ENCODE data around the gene ITPRIP. TPM values are rescaled to one million over a fixed set of nuclear protein-coding genes. Genes with fewer than 3 reads are reported as not detected.
A peak's percentile ranks its signal among the peaks of the same experiment; 100 is the strongest.

Gene ITPRIP, protein sequence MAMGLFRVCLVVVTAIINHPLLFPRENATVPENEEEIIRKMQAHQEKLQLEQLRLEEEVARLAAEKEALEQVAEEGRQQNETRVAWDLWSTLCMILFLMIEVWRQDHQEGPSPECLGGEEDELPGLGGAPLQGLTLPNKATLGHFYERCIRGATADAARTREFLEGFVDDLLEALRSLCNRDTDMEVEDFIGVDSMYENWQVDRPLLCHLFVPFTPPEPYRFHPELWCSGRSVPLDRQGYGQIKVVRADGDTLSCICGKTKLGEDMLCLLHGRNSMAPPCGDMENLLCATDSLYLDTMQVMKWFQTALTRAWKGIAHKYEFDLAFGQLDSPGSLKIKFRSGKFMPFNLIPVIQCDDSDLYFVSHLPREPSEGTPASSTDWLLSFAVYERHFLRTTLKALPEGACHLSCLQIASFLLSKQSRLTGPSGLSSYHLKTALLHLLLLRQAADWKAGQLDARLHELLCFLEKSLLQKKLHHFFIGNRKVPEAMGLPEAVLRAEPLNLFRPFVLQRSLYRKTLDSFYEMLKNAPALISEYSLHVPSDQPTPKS
- 10 to 100 TPM; 18.1 to 31.5 (median 22.8) TPM for total RNA-seq

DNA sequence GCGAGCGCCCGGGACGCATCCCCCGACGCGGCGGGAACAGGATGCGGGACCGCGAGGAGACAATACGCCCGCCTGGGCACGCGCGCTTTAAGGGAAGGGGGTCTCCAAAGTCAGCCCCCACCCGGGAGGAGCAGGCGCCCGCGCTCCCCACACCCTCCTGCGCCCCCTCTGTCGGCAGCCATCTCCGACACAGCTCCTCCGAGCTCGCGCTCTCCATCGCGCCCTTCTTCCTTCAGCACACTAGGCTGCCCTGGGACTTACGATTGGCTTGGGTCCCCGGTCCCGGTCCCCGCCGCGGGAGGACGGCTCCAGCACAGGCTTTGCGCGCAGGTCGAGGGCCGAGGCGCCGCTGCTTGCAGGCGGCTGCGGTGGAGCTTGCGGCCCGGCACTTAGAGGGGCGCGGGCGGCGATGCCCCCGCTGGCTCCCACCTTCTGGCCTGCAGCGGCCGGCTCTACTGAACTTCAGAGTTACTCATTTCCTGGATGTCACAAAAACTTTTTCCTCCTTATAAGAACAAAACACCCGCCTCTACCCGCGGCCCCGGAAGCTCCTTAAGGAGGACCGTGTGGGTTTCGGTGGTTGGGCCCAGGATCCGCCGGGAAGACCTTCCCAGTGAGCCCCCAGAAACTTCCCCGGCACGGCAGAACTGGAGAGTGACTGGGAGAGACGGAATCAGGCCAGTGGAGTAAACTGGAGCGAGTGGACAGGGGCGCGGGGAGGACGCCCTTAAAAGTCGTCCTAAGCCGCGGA, at the start of gene ITPRIP:
ITPRIP (minus strand) TSS at position 481 of the 751 bp plus-strand sequence. CDS start 22,414 bp downstream, outside the sequence.
- TF ChIP-seq EP300 (IDR thresholded peaks at IDR 0.05) = no peak
- TF ChIP-seq, protein P1, sequence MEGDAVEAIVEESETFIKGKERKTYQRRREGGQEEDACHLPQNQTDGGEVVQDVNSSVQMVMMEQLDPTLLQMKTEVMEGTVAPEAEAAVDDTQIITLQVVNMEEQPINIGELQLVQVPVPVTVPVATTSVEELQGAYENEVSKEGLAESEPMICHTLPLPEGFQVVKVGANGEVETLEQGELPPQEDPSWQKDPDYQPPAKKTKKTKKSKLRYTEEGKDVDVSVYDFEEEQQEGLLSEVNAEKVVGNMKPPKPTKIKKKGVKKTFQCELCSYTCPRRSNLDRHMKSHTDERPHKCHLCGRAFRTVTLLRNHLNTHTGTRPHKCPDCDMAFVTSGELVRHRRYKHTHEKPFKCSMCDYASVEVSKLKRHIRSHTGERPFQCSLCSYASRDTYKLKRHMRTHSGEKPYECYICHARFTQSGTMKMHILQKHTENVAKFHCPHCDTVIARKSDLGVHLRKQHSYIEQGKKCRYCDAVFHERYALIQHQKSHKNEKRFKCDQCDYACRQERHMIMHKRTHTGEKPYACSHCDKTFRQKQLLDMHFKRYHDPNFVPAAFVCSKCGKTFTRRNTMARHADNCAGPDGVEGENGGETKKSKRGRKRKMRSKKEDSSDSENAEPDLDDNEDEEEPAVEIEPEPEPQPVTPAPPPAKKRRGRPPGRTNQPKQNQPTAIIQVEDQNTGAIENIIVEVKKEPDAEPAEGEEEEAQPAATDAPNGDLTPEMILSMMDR (IDR thresholded peaks at IDR 0.05) = peak in 3 of 4 experiments; percentile 21 to 55 (median 28)
- peak; percentile 93 to 97 for TF ChIP-seq POLR2A (IDR thresholded peaks at IDR 0.05)
- peak; percentile 95 for TF ChIP-seq POLR2AphosphoS5 (IDR thresholded peaks at IDR 0.05)
- Histone ChIP-seq H3K27me3 (no peaks in the 10 kb centered on the region), H3K4me1 (peaks cover 11 to 55% (median 33%) of the 10 kb centered on the region in 3 donors), H3K36me3 (peaks cover 0 to 8% of the 10 kb centered on the region in 2 donors), H3K27ac (peak within 1 kb of the TSS; percentile 97 to 100 (median 99)), H3K4me3 (peak within 1 kb of the TSS; percentile 89 to 95), H3K9me3 (no peaks in the 10 kb centered on the region)
- WGBS, 2 donors (ENCODE audit: low coverage in 1 of 2) = 0% methylated on average over 14 of the region's 70 CpGs; no CpG with 5 or more reads in 1 of the 2 donors
- ATAC-seq = peak; percentile 87

DNA sequence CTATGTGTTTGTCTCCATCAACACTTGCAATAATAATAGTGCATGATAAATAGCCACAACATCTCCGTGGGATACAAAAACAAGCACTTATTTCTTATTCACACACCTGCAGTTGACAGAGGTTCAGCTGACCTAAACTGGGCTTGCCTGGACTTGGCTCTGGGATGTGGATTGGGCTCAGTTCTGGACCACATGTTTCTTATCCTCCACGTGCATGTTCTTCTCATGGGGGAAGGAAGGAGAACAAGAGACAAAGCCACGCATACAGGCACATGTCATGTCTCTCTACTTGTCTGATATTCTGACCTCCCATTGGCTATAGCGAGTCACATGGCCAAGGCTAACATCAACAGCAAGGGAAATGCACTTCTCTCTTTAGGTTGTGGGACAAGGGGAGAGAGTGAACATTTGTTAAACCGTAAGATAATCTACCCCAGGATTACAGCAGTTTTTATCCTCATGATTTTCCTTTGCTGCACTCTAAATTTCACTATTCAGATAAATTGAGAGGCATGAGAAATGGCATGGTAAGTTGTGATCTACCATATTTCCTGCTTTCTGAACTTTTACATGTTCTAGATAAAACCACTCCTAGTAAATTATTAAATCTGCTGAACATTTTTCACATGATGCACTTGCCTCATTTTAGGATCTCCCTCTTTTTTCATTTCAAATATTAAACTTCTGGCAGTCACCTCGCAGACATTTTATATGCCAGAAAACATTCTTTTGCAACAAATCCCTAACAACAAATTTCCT, 49.0 kb upstream of the ITPRIP start:
- Histone ChIP-seq H3K27ac (no peak overlapping the region), H3K27me3 (no peaks in the 10 kb centered on the region), H3K4me1 (no peaks in the 10 kb centered on the region), H3K36me3 (no peaks in the 10 kb centered on the region), H3K4me3 (no peak overlapping the region), H3K9me3 (no peaks in the 10 kb centered on the region)
- no peak for ATAC-seq
- TF ChIP-seq, protein P1 (IDR thresholded peaks at IDR 0.05) = no peak
- TF ChIP-seq EP300 (IDR thresholded peaks at IDR 0.05) (no peak), POLR2A (IDR thresholded peaks at IDR 0.05) (no peak), POLR2AphosphoS5 (IDR thresholded peaks at IDR 0.05) (no peak)
- 64 to 78% methylated on average over 4 to 6 of the region's 6 CpGs for WGBS, 2 donors (ENCODE audit: low coverage in 1 of 2)

DNA sequence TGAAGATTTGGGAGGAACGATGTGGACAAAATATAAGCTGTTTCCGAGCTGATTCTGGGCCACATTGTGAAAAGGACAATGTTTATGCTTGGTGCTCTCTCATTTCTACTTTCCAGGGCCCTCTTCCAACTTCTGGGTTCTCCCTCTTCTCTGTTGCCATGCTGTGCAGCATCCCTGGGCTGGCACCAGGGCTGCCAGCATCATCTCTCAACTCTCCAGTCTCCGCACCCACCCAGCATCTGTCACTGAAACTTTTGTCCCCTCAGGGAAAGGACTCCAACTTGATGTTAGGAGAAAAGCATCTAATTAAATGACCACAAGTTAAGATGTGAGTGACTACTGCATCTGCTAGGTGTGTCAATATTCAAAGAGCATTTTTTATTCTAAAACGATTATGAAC, 42.1 kb upstream of the ITPRIP start:
- WGBS, 2 donors (ENCODE audit: low coverage in 1 of 2) = 83 to 91% methylated on average over 2 to 4 of the region's 4 CpGs
- TF ChIP-seq, protein P1 (IDR thresholded peaks at IDR 0.05) = no peak
- no peak for TF ChIP-seq POLR2AphosphoS5 (IDR thresholded peaks at IDR 0.05)
- no peak for TF ChIP-seq POLR2A (IDR thresholded peaks at IDR 0.05)
- no peak for TF ChIP-seq EP300 (IDR thresholded peaks at IDR 0.05)
- no peaks in the 10 kb centered on the region for H3K9me3 ChIP-seq
- H3K4me1 ChIP-seq = no peaks in the 10 kb centered on the region
- no peak for ATAC-seq
- no peak overlapping the region for H3K27ac ChIP-seq
- H3K4me3 ChIP-seq = no peak overlapping the region
- no peaks in the 10 kb centered on the region for H3K36me3 ChIP-seq
- no peaks in the 10 kb centered on the region for H3K27me3 ChIP-seq

DNA sequence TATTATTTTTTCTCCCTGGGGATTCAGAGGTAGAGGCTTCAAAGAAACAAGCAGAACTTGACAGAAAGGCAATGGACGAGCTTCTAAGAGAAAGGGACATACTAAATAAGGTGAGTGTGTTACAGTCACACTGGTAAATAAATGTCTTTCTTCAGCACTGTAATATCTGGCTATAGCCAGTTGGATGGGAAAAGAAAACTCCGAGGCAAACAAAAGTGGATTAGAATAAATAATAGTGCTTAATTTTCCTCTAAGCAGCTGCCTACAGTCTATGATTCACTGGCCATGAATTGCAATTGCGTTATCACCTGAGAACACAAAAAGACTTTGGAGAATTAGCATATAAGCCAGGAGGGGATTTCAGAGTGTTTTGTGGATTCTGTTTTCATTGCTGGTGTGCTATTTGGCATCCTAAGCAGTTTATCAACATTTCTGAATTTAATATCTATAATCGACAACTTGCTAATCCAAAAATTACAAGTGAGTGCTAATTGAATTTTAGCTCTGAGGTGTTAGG, 38.6 kb upstream of the ITPRIP start:
- H3K27me3 ChIP-seq = no peaks in the 10 kb centered on the region
- ATAC-seq = no peak

More for the DNA sequence above, 38.6 kb upstream of the ITPRIP start:
- Histone ChIP-seq H3K27ac (no peak overlapping the region), H3K4me3 (no peak overlapping the region), H3K9me3 (peaks cover 0 to 5% (median 0%) of the 10 kb centered on the region in 3 donors), H3K36me3 (no peaks in the 10 kb centered on the region), H3K4me1 (no peaks in the 10 kb centered on the region)
- 73 to 80% methylated on average over 4 of the region's 4 CpGs for WGBS, 2 donors (ENCODE audit: low coverage in 1 of 2)
- TF ChIP-seq, protein P1 (IDR thresholded peaks at IDR 0.05) = no peak
- no peak for TF ChIP-seq EP300 (IDR thresholded peaks at IDR 0.05)
- TF ChIP-seq POLR2A (IDR thresholded peaks at IDR 0.05) = no peak
- no peak for TF ChIP-seq POLR2AphosphoS5 (IDR thresholded peaks at IDR 0.05)

Data from gastroesophageal sphincter (tissue), 4 donors.